ENCODE data around the gene PGBD5.

The PGBD5 gene

GRCh38 chr1:230371923-230372703 lies 54.0 kb downstream of the PGBD5 start:
- no peak for DNase-seq

GRCh38 chr1:230370109-230370508 lies 56.0 kb downstream of the PGBD5 start:
- no peak for DNase-seq

GRCh38 chr1:230368871-230369270 lies 57.3 kb downstream of the PGBD5 start:
- DNase-seq, result no peak

GRCh38 chr1:230368363-230368762 lies 57.8 kb downstream of the PGBD5 start:
- DNase-seq, result no peak

- DNase-seq, result no peak
Measured at GRCh38 chr1:230366504-230366915, 59.6 kb downstream of the PGBD5 start.

- no peak for DNase-seq
Measured at GRCh38 chr1:230365723-230366307, 60.3 kb downstream of the PGBD5 start.

GRCh38 chr1:230362949-230363348 lies 63.2 kb downstream of the PGBD5 start:
- DNase-seq, result no peak

- no peak for DNase-seq
Measured at GRCh38 chr1:230361941-230362340, 64.2 kb downstream of the PGBD5 start.

GRCh38 chr1:230359992-230360668 lies 66.0 kb downstream of the PGBD5 start:
- no peak for DNase-seq

GRCh38 chr1:230356869-230357794 lies 69.0 kb downstream of the PGBD5 start:
- no peak for DNase-seq

GRCh38 chr1:230356190-230356589 lies 69.9 kb downstream of the PGBD5 start:
- no peak for DNase-seq

- no peak for DNase-seq
Measured at GRCh38 chr1:230355594-230355993, 70.5 kb downstream of the PGBD5 start.

- DNase-seq, result no peak
Measured at GRCh38 chr1:230355128-230355527, 71.0 kb downstream of the PGBD5 start.

- DNase-seq, result no peak
Measured at GRCh38 chr1:230354005-230354404, 72.1 kb downstream of the PGBD5 start.

GRCh38 chr1:230352537-230352936 lies 73.6 kb downstream of the PGBD5 start:
- DNase-seq, result no peak

GRCh38 chr1:230351983-230352382 lies 74.1 kb downstream of the PGBD5 start:
- DNase-seq, result no peak

- no peak for DNase-seq
Measured at GRCh38 chr1:230351514-230351913, 74.6 kb downstream of the PGBD5 start.

GRCh38 chr1:230350208-230350921 lies 75.8 kb downstream of the PGBD5 start:
- DNase-seq, result no peak

- no peak for DNase-seq
Measured at GRCh38 chr1:230349020-230349393, 77.1 kb downstream of the PGBD5 start.

- no peak for DNase-seq
Measured at GRCh38 chr1:230348386-230349019, 77.6 kb downstream of the PGBD5 start.

GRCh38 chr1:230347896-230348295 lies 78.2 kb downstream of the PGBD5 start:
- no peak for DNase-seq
